Activated CD8-positive, alpha-beta memory T cell treated with anti-CD3 and anti-CD28 coated beads for 24 hours (primary cell): ENCODE results near the gene SCMH1.
"Not testable (repeated sequence)": the region's sequence is repeated elsewhere in the genome, so short reads cannot be mapped to it uniquely, and the experiment has no call there.

Experiments used
- DNase-seq: peaks from one replicate; pipeline ENCODE4 v3.0.0-alpha.2; 2020

SCMH1 gene

DNA sequence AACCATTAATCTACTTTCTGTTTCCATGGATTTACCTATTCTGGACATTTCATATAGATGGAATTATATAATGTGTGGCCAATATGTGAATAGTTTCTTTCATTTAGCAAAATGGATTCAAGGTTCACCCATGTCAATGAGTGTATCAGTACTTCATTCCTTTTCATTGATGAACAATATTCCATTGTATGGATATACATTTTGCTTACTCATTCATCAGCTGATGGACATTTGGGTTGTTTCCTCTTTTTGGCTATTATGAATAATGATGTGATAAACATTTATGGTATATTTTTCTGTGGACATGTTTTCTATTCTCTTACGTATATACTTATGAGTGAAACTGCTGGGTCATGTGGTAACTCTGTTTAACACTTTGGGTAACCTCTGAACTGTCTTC lies 97.8 kb downstream of the SCMH1 start:
- no peak for DNase-seq

DNA sequence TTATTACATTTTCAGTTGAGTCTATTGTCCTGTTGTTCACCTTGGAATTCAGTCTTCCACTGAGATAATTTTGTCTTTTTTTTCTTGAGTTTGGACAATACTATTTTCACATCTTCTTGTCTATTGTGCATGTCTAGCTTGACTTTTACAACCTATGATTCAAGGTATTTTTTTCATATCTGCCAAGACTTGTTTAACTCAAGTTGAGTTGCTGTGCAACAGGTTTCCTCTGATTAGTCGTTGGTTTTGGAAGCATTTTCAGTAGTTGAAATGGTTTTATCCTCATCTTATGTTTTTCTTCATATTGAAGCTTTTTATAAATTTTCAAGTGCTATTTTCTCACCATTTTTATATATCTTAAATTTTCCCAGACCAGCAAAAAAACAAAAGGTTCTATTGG lies 103.6 kb downstream of the SCMH1 start:
- DNase-seq, result no peak

DNA sequence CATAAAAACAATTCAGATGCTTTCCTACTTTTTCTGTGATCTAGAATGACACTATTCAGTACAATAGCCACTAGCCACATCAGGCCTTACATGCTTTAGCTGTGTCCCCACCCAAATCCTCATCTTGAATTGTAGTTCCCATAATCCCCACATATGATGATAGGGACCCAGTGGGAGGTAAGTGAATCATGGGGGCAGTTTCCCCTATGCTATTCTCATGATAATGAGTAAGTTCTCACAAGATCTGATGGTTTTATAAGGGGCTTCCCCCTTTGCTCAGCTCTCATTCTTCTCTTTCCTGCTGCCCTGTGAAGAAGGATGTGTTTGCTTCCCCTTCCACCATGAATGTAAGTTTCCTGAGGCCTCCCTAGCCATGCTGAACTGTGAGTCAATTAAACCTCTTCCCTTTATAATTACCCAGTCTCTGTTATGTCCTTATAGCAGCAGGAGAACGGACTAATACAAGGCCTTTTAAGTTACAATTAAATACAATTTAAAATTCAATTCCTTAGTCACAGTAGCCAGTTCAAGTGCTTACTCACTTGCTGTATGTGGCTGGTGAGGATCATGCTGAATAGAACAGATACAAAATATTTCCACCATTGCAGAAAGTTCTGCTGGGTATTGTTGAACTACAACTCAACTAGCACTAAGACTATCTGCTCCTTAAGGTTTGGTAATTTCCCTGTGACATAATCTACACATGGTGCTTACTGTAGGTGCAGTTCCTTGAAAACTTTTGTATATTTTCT lies 106.7 kb downstream of the SCMH1 start:
- no peak for DNase-seq

DNA sequence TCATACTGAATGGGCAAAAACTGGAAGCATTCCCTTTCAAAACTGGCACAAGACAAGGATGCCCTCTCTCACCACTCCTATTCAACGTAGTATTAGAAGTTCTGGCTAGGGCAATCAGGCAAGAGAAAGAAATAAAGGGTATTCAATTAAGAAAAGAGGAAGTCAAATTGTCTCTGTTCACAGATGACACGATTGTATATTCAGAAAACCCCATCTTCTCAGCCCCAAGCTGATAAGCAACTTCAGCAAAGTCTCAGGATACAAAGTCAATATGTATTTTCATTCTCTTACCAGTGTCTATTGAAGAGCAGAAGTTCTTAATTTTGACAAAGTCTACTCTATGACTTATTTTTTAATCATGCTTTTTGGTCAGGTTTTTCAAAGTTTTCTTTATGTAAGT lies 107.8 kb downstream of the SCMH1 start:
- DNase-seq, result not testable (repeated sequence)

DNA sequence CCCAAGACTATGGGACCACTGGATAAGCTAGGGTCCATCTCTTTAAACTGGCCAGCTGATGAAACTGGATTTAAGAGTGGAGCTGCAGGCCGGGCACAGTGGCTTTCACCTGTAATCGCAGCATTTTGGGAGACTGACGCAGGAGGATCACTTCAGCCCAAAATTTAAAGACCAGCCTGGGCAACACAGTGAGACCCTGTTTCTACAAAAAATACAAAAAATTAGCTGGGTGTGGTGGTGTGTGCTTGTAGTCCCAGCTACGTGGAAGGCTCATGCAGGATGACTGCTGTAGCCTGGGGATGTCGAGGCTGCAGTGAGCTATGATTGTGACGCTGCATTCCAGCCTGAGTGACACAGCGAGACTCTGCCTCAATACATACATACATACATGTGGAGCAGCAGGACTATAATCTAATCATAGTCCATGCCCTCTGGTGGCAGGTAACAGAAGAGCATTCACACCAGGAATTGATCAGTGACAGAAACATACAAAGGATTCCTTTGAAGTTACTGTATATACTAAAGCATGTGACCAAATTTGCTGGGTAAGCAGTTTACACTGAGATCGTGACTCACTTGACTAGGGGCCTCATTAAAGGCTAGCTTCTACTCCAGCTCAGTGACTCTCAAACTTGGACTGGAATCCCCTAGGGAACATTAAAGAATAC lies 119.1 kb downstream of the SCMH1 start:
- no peak for DNase-seq

DNA sequence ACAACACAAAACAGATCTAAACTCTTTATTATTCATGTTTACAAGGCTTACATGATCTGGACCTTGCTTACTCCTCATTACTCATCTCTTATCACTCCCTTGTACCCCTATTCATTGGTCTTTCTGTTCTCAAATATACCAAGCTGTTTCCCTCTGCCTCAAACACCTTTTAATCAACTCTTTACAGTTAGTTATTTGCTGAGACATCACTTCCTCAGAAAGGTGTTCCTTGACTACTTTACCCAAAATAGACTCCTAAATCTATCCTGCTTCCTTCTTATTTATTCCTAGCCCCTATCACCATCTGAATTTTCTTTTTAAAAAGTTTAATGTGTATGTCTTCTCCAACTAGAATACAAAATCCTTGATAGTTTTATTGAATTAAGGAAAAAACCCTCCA lies 120.0 kb downstream of the SCMH1 start:
- no peak for DNase-seq

DNA sequence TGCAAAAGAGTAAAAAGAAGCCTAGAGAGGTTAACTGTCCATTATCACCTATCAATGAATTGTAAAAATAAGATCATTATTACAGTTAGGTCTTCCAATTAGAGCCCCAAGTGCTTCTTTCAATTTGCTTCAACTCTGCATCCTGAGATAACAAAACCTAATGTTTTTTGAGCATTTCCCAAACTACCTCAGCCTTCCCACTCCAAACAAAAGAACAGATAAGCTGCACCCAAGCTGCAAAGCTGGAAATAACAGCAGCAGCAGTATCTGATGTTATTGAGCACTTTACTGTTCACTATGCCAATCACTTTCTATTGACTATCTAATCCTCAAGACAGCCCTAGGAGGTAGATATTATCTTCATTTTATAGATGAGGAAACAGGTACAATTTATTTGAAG lies 123.5 kb downstream of the SCMH1 start:
- DNase-seq, result no peak

DNA sequence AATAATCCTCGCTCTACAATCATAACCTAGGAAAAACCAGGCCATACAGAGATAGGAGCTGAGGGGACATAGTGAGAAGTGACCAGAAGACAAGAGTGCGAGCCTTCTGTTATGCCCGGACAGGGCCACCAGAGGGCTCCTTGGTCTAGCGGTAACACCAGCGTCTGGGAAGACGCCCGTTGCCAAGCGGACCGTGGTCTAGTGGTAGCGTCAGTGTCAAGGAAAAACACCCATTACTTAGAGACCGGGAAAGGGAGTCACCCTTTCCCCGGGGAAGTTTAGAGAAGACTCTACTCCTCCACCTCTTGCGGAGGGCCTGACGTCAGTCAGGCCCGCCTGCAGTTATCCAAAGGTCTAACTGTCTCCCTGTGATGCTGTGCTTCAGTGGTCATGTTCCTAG lies 124.9 kb downstream of the SCMH1 start:
- DNase-seq, result not testable (repeated sequence)

DNA sequence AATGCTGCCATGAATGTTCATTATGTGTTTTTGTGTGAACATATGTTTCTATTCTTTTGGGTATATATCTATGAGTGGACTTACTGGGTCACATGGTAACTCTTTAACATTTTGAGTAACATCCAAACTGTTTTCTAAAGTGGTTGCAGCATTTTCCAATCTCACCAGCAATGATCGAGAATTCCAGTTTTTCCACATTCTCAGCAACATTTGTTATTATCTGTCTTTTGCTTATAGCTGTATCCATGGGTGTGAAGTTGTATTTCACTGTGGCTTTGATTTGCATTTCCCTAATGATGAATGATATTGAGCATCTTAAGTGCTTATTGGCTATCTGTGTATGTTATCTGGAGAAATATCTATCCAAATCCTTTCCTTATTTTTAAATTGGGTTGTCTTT lies 131.4 kb downstream of the SCMH1 start:
- no peak for DNase-seq

DNA sequence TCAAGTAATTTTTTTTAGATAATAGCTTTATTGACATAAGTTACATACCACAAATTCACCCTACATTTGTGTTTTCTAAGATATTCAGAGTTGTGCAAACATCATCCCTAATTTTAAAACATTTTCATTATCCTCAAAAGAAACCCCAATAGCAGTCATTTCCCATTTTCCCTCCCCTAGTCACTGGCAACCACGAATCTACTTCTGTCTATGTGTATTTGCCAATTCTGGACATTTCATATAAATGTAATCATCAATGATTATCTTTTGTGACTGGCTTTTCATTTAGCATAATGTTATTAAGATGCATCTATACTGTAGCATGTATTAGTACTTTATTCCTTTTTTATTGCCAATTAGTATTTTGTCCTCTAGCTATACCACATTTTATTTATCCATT lies 131.8 kb downstream of the SCMH1 start:
- DNase-seq, result no peak

DNA sequence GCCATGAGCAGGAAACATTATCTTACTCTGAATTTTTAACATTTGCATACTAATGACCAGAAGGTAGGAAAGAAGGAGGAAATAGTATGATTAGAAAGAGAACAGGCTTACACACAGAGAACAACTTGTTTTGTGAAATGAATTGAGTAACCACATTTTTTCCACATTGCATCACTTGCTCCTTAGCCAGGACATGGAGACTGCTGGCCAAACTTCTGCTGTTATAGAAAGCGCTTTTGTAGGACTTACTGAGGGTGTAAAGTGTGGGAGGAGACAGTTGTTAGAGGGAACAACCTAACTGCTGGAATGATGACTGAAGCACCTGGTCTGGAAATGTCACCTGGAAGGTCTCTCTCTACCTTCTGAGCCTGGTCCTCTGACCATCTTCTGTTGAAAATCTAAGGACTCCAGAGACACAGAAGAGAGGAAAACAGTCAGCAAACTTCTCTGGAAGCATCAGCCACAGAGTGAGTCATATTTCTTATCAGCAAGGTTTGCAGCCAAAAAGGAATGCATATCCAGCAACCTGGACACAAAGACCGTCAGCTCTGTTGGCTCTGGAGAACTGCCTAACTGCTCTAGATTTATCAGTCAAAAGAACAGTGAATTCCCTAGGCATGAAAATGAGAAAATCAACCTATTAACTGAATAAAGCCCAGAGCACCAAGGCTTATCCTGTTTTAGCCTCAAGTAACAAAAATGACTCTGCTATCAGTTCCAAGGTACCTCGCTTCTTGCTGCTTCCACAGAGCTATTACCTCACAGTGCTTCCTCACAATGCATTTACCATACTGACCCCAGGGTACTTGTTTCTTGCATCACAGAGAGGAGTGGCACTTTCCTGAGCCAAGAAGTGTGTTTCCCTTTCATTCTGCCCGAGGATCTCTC lies 132.6 kb downstream of the SCMH1 start:
- DNase-seq, result no peak

DNA sequence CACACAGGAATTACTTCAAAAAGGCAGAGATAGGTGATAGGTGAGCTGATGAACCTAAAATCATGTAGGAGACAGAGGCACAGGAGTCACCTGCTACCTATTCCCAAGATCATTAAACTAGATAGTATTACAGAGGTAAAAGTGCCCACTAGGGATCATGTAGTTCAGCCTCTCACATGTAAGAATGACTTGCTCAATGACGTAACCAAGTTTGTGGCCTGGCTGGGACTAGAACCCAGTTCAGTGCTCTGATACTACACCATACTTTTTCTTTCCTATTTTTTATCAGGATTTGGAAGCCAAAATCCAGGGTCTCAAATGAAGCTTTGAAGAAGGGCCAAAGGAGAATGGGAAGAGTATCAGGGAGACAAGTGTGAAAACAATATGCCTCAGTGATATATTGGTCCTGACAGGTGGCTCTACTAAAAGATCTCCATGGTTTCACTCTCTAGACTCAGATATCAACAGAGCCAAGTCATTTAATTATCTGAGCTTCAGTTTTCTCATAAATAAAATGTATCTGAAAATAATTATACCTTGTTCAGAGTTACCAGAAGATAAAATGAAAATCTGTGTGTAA lies 133.3 kb downstream of the SCMH1 start:
- no peak for DNase-seq

DNA sequence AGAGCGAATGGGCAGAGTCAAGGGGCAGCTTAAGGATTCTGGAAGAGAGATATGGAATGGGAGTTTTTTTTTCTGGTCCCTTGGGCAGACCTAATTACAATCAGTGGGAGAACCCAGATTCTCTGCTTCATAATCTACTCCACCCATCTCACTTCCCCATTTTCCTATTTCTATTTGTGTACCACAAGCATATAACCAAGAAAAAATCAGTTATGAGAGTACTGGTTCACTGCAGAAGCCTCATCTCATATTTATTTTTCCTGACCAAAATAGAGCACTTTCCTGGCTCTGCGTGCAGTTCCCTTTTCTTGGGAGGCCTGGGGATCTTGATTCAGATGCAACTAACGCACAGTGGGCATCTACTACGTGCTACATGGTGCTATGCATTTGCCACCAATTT lies 138.3 kb downstream of the SCMH1 start:
- DNase-seq, result no peak

DNA sequence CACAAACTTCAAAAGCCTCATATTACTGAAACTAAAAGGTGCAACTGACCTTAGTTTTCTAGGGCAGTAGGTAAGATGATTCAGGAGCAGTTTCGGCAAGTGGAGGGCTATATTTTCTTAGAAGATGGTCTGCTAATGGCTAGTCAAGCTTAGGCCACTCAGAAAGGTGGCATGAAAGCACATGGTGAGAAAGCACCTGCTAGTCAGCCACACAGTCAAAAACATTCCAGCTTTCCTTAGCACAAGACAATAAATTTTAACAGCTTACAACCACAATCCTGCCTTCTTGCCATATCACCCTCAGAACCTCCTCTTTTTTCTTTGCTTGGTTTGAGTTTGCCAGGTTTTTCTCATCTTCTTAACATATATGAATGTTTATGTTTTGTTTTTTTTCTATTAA lies 139.5 kb downstream of the SCMH1 start:
- no peak for DNase-seq

DNA sequence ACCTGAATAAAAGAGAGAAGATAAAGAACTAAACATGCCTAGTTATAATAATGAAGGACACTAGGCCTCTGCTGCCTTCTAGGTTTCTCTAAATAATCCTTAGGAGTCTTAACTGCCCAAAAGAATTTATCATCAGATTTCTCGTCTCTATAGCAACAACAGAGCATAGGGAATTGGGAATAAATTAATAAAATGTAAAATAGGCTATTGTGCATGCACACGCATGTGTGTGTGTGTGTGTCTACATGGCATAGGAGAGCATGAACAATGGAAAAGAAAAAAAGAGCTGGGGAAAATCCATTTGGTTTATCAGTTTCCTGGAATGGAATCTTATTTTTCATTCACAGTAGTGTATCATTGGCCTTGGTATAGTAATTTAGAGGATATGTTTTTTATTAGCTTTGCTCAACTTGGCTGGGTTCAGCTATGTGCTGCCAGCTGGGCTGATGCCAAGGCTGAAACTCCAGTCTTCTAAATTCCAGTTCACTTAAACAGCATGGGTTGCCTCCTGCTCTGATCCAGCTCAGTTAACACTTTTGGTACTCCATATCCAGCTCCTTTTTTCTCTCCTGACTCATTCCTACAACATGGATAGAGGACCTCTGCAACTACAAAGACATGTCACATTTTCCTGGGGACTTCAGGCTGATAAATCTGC lies 140.0 kb downstream of the SCMH1 start:
- no peak for DNase-seq

DNA sequence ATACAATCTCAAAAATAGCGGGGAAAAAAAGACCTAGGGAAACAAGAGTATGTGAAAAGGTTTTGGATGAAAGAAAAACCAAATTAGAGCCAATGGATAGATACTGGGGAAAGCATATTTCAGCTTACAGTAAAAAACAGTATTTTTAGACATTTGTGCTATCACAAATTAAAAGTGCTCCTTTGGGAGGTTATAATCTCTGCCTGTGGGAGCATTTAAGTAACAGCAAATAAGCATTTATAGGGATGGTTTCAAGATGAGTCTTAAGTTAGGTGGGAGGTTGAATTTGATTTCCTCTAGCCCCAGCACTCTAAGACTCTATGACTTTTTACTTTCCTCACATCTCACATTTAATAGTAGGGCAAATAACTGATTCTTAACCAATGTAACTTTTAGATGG lies 141.0 kb downstream of the SCMH1 start:
- DNase-seq, result no peak

DNA sequence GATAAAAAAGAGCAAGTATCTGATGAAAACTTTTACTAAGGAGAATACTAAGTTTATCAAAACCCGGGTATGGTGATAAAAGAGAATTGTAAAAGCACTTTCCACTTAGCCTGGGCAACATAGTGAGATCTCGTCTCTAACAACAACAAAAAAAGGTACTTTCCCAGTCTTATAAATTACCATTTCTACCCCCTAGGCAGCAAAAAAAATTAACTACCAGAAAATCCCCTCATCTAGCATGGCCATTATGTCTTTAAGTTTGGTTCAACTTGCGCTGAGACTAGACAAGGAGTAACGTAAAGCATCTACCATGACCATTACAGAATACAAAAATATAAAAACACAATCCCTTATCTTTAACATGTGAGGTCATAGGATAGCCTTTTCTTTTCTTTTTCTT lies 141.9 kb downstream of the SCMH1 start:
- DNase-seq, result no peak

DNA sequence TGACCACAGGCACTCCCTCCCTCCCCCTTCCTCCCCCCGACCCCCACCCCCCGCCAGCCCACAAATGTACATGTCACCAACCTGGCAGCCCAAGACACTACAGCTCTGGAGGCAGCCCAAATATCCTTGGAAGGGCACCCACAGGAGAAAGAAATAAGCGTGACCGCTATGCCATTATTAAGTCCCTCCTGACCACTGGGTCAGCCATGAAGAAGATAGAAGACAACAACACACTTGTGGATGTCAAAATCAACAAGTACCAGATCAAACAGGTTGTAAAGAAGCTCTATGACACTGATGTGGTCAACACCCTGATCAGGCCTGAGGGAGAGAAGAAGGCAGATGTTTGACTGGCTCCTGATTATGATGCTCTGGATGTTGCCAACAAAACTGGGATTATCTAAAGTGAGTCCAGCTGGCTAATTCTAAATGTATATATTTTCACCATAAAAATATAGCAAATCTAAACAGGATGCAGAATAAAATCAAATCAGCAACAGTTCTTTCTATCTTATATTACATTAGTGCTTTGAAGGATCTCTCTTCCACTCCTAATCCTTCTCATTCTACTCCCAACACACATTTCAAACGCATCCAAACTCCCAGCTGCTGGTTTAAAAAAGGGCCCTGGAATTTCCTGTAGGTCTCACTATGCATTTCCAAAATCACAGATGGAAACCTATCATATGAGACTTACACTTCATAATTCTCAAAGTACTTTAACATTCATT lies 143.2 kb downstream of the SCMH1 start:
- DNase-seq, result no peak

DNA sequence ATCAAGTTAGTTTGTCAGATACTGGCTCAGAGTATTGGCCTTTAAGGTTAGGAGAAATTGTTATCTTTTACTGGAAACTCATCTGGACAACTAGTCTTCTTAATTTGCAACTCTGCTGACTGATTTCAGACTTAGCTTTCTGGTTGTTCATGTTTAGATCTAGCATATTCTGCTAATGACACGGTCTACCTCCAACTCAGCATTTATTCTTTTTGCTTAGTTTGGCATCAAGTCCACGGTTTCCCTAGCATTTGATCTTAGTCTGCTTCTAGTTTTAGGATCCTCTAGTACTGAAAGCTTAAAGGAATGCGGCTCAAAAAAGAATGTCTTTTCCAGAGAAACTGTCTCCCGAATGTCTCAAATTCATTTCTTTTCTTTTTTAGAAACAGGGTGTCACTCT lies 145.0 kb downstream of the SCMH1 start:
- no peak for DNase-seq

DNA sequence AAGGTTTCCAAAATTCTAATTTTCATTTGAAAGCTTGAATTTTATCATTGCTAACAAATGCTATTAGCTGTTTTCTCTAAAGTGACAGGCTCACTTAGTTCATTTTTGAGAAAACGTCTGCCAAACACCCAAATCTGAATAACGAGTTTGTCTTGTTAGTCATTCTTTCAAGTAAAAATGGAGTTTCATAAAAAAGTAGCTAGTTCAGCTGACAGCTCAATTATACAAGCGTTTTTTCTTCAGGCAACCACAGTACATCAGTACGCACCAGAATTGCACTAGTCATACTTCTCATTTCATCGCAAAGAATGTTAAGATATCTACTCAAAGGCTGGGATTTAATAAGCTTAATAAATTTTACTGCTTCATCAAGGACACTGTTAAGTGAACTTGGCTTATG lies 148.3 kb downstream of the SCMH1 start:
- no peak for DNase-seq

DNA sequence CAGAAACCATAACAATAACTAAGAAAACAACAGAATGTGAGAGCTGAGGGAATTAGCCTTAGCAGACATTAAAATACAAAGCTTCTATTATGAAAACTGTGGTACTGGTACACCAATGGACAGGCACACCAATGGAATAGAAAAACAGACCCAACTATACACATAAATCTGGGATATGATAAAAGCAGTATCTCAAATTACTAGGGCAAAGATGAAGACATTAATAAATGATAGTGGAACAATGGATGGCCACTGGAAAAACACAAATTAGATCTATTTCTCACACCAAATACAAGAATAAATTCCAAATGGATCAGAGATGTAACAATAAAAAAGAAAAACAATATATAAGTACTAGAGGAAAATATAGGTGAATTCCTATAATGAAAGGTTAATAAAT lies 155.2 kb downstream of the SCMH1 start:
- DNase-seq, result no peak

DNA sequence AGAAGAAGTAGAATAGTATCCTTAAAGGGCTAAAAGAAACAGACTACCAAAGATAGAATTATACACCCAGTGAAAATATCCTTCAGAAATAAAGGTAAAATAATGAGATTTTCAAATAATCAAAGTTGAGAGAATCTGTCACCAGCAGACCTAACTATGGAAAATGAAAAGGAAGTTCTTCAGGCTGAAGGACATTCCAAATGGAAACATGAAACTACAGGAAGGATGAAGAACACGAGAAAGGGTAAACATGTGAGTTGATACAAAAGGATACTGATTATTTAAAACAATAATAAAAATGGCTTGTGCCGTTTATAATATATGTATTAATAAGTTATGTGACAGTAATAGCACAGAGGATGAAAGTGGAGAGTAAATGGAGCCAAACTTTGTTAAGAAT lies 163.5 kb downstream of the SCMH1 start:
- DNase-seq, result no peak
